Activated B cell treated with CpG ODN at 0.5 μM for 24 hours (primary cell): ENCODE results near the gene AGBL5. TPM values are rescaled to one million over a fixed set of nuclear protein-coding genes. Genes with fewer than 3 reads are reported as not detected.
"Not testable (repeated sequence)": the region's sequence is repeated elsewhere in the genome, so short reads cannot be mapped to it uniquely, and the experiment has no call there.

Experiments used
- ATAC-seq: fragments of 200-7000 bp; cut with Tn5 transposase; one replicate; pipeline ENCODE4 v1.10.0; 2021; ENCODE audit warnings: low read depth, mild to moderate bottlenecking, moderate library complexity
- CTCF ChIA-PET: fragments of 350-600 bp; sonication (Branson Sonifier 250); formaldehyde crosslinking; loops from one replicate; lab custom pipeline; 2021; ENCODE audit warnings: antibody characterized with exemption; lab: Charles Lee
- POLR2A ChIA-PET: fragments of 350-600 bp; sonication (Branson Sonifier 250); formaldehyde crosslinking; loops from one replicate; lab custom pipeline; 2021; ENCODE audit warnings: antibody characterized with exemption; lab: Charles Lee
- DNase-seq: peaks from one replicate; pipeline ENCODE4 v3.0.0; 2022
- H3K27ac Mint-ChIP-seq: one replicate; pipeline ENCODE4 v1.8.0; 2020; ENCODE audit warnings: mixed read lengths
- H3K27me3 Mint-ChIP-seq: one replicate; pipeline ENCODE4 v1.8.0; 2021; ENCODE audit warnings: mixed read lengths
- H3K36me3 Mint-ChIP-seq: one replicate; pipeline ENCODE4 v1.8.0; 2021; ENCODE audit warnings: low read depth, mixed read lengths
- H3K4me1 Mint-ChIP-seq: one replicate; pipeline ENCODE4 v1.8.0; 2021; ENCODE audit warnings: mixed read lengths
- H3K4me3 Mint-ChIP-seq: one replicate; pipeline ENCODE4 v1.8.0; 2020; ENCODE audit warnings: mild to moderate bottlenecking, mixed read lengths
- H3K9me3 Mint-ChIP-seq: one replicate; pipeline ENCODE4 v1.8.0; 2020; ENCODE audit warnings: mixed read lengths
- CTCF ChIP-seq: fragments of 200-600 bp; IDR thresholded peaks from one replicate; pipeline ENCODE4 v1.8.0; 2022; ENCODE audit warnings: antibody characterized with exemption, mild to moderate bottlenecking
- intact Hi-C: fragments of 100-400 bp; cut with micrococcal nuclease; formaldehyde crosslinking; loops from one replicate; pipeline ENCODE4 v1.15.1; 2024
- total RNA-seq: library from RNA; stranded (reverse); gene quantifications from 2 replicates; pipeline ENCODE4 v1.2.3, GENCODE V29; 2022

The AGBL5 gene
- total RNA-seq, 1 donor from 2014 or later: 14.9 TPM

DNA sequence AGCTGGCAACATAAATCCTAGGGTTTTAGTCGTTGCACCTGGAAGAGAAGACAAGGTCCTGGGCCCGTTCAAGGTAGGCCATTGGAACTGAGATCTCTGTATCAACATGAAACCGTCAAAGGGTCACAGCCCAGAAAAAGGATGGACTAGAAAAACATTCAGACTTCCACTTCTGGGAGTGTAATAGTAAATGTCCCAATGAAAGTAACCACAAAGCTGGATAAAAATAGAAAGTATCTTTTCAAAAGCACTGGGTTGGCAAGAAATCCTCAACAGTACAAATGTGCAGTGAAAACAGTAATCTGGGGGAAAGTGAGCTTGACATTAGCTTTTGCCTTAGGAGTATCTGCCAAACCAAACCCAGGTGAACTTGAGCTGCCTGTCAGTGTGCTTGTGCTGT, 54.5 kb downstream of the AGBL5 start:
- Mint-ChIP-seq H3K4me1 (no peaks in the 10 kb centered on the region), H3K4me3 (no peak overlapping the region), H3K27ac (no peak overlapping the region), H3K27me3 (peaks cover 6% of the 10 kb centered on the region), H3K9me3 (no peaks in the 10 kb centered on the region), H3K36me3 (no peaks in the 10 kb centered on the region)
- ChIA-PET CTCF (interaction anchor here (0.9 to 1.4 kb wide), 2 partner anchors 10 to 144 kb away, joined by 3 to 4 read pairs; no protein-coding TSS in a partner anchor), POLR2A (interaction anchor here (1.1 to 1.3 kb wide), 2 partner anchors 25 to 106 kb away, joined by 3 to 4 read pairs; partner anchors contain the start of genes ATRAID and SLC5A6)
- no peak for ATAC-seq
- TF ChIP-seq CTCF: no peak
- no peak for DNase-seq
- intact Hi-C loops: no loop called here

DNA sequence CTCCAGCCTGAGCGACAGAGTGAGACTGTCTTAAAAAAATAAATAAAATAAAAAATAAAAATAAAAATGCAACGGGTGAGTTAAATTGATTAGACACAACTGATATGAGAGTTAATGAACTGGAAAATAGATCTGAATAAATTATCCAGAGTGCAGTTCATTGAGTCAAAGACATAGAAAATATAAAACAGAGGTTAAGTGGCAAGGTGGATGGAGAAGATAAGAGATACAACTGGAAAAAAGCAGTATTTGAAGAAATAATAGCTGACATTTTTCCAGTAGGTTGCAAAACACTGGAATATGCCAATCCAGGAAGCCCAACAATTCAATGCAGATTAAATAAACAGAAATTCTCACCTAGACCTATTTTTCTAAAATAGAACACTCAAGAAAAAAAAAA, 56.8 kb downstream of the AGBL5 start:
- no peak for DNase-seq
- POLR2A ChIA-PET: no interaction called here
- no peaks in the 10 kb centered on the region for H3K9me3 Mint-ChIP-seq
- CTCF ChIA-PET: no interaction called here
- intact Hi-C loops: no loop called here
- no peak overlapping the region for H3K27ac Mint-ChIP-seq
- TF ChIP-seq CTCF: no peak
- H3K4me1 Mint-ChIP-seq: no peaks in the 10 kb centered on the region
- ATAC-seq: no peak
- H3K36me3 Mint-ChIP-seq: no peaks in the 10 kb centered on the region
- H3K4me3 Mint-ChIP-seq: no peak overlapping the region
- peaks cover 6% of the 10 kb centered on the region for H3K27me3 Mint-ChIP-seq

- intact Hi-C loops: no loop called here
- no peak for ATAC-seq
- Mint-ChIP-seq H3K4me1 (no peaks in the 10 kb centered on the region), H3K27ac (no peak overlapping the region), H3K36me3 (no peaks in the 10 kb centered on the region), H3K9me3 (no peaks in the 10 kb centered on the region), H3K27me3 (peaks cover 6% of the 10 kb centered on the region), H3K4me3 (no peak overlapping the region)
- no peak for TF ChIP-seq CTCF
- CTCF ChIA-PET: no interaction called here
- POLR2A ChIA-PET: no interaction called here
- DNase-seq: no peak
Observed at GRCh38 chr2:27109083-27109482, 57.6 kb downstream of the AGBL5 start.

DNA sequence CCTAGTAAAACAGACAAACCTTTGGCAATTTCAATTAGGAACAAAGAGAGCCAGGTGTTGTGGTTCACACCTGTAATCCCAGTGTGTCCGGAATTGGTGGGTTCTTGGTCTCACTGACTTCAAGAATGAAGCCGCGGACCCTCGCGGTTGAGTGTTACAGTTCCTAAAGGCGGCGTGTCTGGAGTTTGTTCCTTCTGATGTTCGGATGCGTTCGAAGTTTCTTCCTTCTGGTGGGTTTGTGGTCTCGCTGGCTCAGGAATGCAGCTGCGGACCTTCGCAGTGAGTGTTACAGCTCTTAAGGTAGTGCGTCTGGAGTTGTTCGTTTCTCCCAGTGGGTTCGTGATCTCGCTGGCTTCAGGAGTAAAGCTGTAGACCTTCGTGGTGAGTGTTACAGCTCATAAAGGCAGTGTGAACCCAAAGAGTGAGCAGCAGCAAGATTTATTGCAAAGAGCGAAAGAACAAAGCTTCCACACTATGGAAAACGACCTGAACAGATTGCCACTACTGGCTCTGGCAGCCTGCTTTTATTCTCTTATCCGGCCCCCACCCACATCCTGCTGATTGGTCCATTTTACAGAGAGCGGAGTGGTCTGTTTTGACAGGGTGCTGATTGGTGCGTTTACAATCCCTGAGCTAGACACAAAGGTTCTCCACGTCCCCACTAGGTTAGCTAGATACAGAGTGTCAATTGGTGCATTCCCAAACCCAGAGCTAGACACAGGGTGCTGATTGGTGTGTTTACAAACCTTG, 59.3 kb downstream of the AGBL5 start:
- CTCF ChIA-PET: not testable (repeated sequence)

DNA sequence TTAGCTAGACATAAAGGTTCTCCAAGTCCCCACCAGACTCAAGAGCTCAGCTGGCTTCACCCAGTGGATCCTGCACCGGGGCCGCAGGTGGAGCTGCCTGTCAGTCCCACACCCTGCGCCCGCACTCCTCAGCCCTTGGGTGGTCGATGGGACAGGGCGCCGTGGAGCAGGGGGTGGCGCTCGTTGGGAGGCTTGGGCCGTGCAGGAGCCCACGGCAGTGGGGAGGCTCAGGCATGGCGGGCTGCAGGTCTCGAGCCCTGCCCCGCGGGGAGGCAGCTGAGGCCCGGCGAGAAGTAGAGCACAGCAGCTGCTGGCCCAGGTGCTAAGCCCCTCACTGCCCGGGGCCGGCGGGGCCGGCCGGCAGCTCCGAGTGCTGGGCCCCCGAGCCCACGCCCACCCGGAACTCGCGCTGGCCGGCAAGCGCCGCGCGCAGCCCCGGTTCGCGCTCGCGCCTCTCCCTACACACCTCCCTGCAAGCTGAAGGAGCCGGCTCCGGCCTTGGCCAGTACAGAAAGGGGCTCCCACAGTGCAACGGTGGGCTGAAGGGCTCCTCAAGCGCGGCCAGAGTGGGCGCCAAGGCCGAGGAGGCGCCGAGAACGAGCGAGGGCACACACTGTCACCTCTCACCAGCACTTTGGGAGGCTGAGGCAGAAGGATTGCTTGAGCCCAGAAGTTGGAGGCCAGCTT, 60.1 kb downstream of the AGBL5 start:
- intact Hi-C loops, H3K27ac Mint-ChIP-seq, CTCF ChIA-PET, H3K36me3 Mint-ChIP-seq, ATAC-seq, H3K4me1 Mint-ChIP-seq, H3K4me3 Mint-ChIP-seq, POLR2A ChIA-PET, H3K27me3 Mint-ChIP-seq, H3K9me3 Mint-ChIP-seq, DNase-seq: not testable (repeated sequence)

More for the DNA sequence above, 59.3 kb downstream of the AGBL5 start:
- H3K4me1 Mint-ChIP-seq, DNase-seq, H3K36me3 Mint-ChIP-seq, H3K4me3 Mint-ChIP-seq, H3K27ac Mint-ChIP-seq, intact Hi-C loops, ATAC-seq, POLR2A ChIA-PET, H3K9me3 Mint-ChIP-seq, H3K27me3 Mint-ChIP-seq: not testable (repeated sequence)

GRCh38 chr2:27115519-27115918, 64.1 kb downstream of the AGBL5 start:
- Mint-ChIP-seq H3K4me1 (peaks cover 11% of the 10 kb centered on the region), H3K27me3 (peaks cover 25% of the 10 kb centered on the region), H3K4me3 (no peak overlapping the region), H3K27ac (no peak overlapping the region), H3K36me3 (no peaks in the 10 kb centered on the region), H3K9me3 (no peaks in the 10 kb centered on the region)
- ATAC-seq (no peak), DNase-seq (no peak)
- TF ChIP-seq CTCF: no peak
- CTCF ChIA-PET: no interaction called here
- POLR2A ChIA-PET: no interaction called here
- intact Hi-C loops: no loop called here
